Measurements from ENCODE around the gene DNAJC7.

GRCh38 chr17:41996855-41997164 lies 20.4 kb downstream of the DNAJC7 start:
- TF ChIP-seq CTCF (IDR thresholded peaks at IDR 0.05) (no peak), POLR2A (IDR thresholded peaks at IDR 0.05) (no peak)
